K562 (cell line): Measurements from ENCODE around the gene PDE4D. TPM values are rescaled to one million over a fixed set of nuclear protein-coding genes. Genes with fewer than 3 reads are reported as not detected.

Experiments used
- NONO ChIP-seq, 2 experiments: fragments of 200-400 bp in 1 of 2; fragments of 450-650 bp in 1 of 2; formaldehyde crosslinking in 1 of 2; IDR thresholded peaks; 2 replicates each; pipeline ENCODE4 v1.6.1; 2017; ENCODE audit warnings: low read depth in 2 of 2, mild to moderate bottlenecking in 2 of 2, moderate library complexity in 2 of 2, low read length in 1 of 2
- ZBTB40 ChIP-seq, 2 experiments: fragments of 450-650 bp in 1 of 2; sonication (generic) in 1 of 2; formaldehyde crosslinking in 1 of 2; IDR thresholded peaks; 2 replicates each; pipeline versions ENCODE4 v1.7.1 to v1.9.0; 2016 to 2022; ENCODE audit warnings: inconsistent platforms in 1 of 2, mild to moderate bottlenecking in 1 of 2, missing genetic modification reagents in 1 of 2
- ZNF79 ChIP-seq: fragments of 250-450 bp; sonication (Bioruptor Pico); IDR thresholded peaks from 2 replicates; pipeline ENCODE4 v1.4.0; 2020; ENCODE audit warnings: low read depth, mild to moderate bottlenecking, moderate library complexity
- polyA plus RNA-seq, 8 experiments: library from polyadenylated mRNA; depleted of rRNA in 4 of 8; stranded (reverse) in 5 of 8; unstranded in 3 of 8; fragments of >200 nt; fragmentation: Nextera tagmentation in 2 of 8; fragmentation: Illumina TruSeq in 1 of 8; extraction: Ambion mirVana in 2 of 8; extraction: Trizol in 1 of 8; gene quantifications; 2 replicates each; pipeline versions ENCODE4 v1.2.1 to v1.2.3, GENCODE V29; 2011 to 2014; ENCODE audit warnings: inconsistent platforms in 1 of 8, missing spikeins in 1 of 8
- total RNA-seq, 7 experiments: library from RNA; depleted of rRNA in 6 of 7; stranded (reverse); fragments of >200 nt in 6 of 7; fragmentation: Illumina TruSeq in 2 of 7; extraction: Trizol in 2 of 7; gene quantifications; 2 replicates each; pipeline versions ENCODE4 v1.2.1 to v1.2.3, GENCODE V29; 2011 to 2021; ENCODE audit warnings: low replicate concordance in 1 of 7

The PDE4D gene
- total and polyA plus RNA-seq, 9 of the 15 experiments (the other 6 are each of a cell fraction or from before 2014, with no cell fraction given), result 0.04 to 0.46 (median 0.13) TPM

GRCh38 chr5:59287361-59287760 is 606.2 kb downstream of the PDE4D start (continued):
- TF ChIP-seq ZBTB40 (IDR thresholded peaks at IDR 0.05) (no peak), ZBTB40 (CRISPR knock-in tag; IDR thresholded peaks at IDR 0.05) (no peak), ZNF79 (no peak), NONO (IDR thresholded peaks at IDR 0.05; ENCODE audit: low read depth in 2 of 2, low read length in 1 of 2) (no peak)
